Esophagus muscularis mucosa (tissue), 4 donors: ENCODE data around the gene GNG8. TPM values are rescaled to one million over a fixed set of nuclear protein-coding genes. Genes with fewer than 3 reads are reported as not detected.

Source experiments
- DNase-seq: peaks from one replicate; pipeline ENCODE4 v3.0.0-alpha.2; 2017; ENCODE audit errors: extremely low spot score
- H3K27ac ChIP-seq, 4 donors: fragments of 200-600 bp; sonication (generic); replicated peaks in 1 of 4; 1 replicate in 3 of 4; 2 replicates in 1 of 4; pipeline ENCODE4 v1.5.1; 2016 to 2019; ENCODE audit warnings: mild to moderate bottlenecking in 1 of 4
- H3K27me3 ChIP-seq, 4 donors: fragments of 200-600 bp; sonication (generic); one replicate each; pipeline versions ENCODE4 v1.5.1 to v1.6.0; 2016 to 2019
- H3K36me3 ChIP-seq, 4 donors: fragments of 200-600 bp; sonication (generic); one replicate each; pipeline ENCODE4 v1.5.1; 2016 to 2019
- H3K4me1 ChIP-seq, 4 donors: fragments of 200-600 bp; sonication (generic); one replicate each; pipeline ENCODE4 v1.5.1; 2016 to 2019
- H3K4me3 ChIP-seq, 4 donors: fragments of 200-600 bp; sonication (generic); 1 replicate in 2 of 4; 2 replicates in 2 of 4; pipeline ENCODE4 v1.5.1; 2016 to 2019; ENCODE audit warnings: mild to moderate bottlenecking in 4 of 4, moderate library complexity in 1 of 4
- H3K9me3 ChIP-seq, 4 donors: fragments of 200-600 bp; sonication (generic); 1 replicate in 3 of 4; 2 replicates in 1 of 4; pipeline ENCODE4 v1.5.1; 2016 to 2019
- EP300 ChIP-seq: sonication (generic); formaldehyde crosslinking; IDR thresholded peaks from one replicate; pipeline ENCODE4 v1.6.1; 2017; ENCODE audit warnings: antibody characterized with exemption
- POLR2A ChIP-seq: fragments of 450-650 bp; IDR thresholded peaks from one replicate; pipeline ENCODE4 v1.6.1; 2017; ENCODE audit warnings: antibody characterized with exemption, moderate library complexity, mild to moderate bottlenecking, low read depth
- POLR2AphosphoS5 ChIP-seq, 2 donors: sonication (generic); formaldehyde crosslinking; IDR thresholded peaks; one replicate each; pipeline ENCODE4 v1.6.1; 2017; ENCODE audit warnings: antibody characterized with exemption in 2 of 2
- WGBS: methylation state at CpG from one replicate; pipeline ENCODE4 v1.1.5; 2018; 5-methylcytosine and 5-hydroxymethylcytosine counted together
- intact Hi-C: fragments of 100-400 bp; cut with DNase I; formaldehyde crosslinking; loops from one replicate; pipeline ENCODE4 v1.15.1; 2023
- total RNA-seq, 4 donors: library from RNA; depleted of rRNA; stranded (reverse); fragments of >200 nt; gene quantifications; one replicate each; pipeline versions ENCODE4 v1.1.0 to v1.2.1, GENCODE V29; 2016
- TF ChIP-seq, protein P1 (sequence below), 3 experiments: fragments of 200-600 bp in 2 of 3; fragments of 450-650 bp in 1 of 3; sonication (generic) in 2 of 3; IDR thresholded peaks; one replicate each; pipeline ENCODE4 v1.5.1; 2017 to 2019; ENCODE audit warnings: antibody characterized with exemption in 3 of 3, mild to moderate bottlenecking in 2 of 3, moderate library complexity in 1 of 3

The GNG8 gene
- total RNA-seq, 4 donors from 2014 or later: not detected

DNA sequence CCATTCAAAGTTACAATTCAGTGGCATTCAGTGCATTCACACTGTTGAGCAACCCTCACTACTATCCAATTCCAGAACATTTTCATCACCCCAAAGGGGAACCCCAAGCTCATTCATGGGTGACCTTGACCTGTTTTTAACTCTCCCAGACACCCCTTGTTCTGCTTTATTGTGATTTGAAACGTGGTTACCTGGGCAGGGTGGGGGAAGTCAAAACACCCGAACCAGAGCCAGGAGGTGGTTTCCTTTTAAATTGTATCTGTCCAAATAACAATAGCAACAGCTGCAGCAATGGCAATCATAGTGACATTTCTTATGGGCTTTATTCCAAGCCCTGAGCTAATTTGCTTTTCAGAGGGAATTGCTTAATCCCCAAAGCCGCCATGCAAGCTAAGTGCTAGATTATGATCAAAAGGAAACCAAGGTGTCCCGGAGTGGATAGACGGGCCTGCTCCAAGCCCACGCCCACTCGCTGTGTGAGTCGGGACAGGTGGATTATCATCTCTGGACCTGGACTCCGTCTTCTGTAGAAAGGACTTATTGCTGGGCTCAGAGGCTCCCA lies 17.3 kb downstream of the GNG8 start:
- Histone ChIP-seq H3K4me1 (peaks cover 49 to 82% (median 81%) of the 10 kb centered on the region in 4 donors), H3K4me3 (no peak overlapping the region), H3K27me3 (no peaks in the 10 kb centered on the region), H3K36me3 (no peaks in the 10 kb centered on the region), H3K9me3 (no peaks in the 10 kb centered on the region), H3K27ac (peak overlapping the region; percentile 28 to 79 (median 46))
- 30% methylated on average over 9 of the region's 9 CpGs for whole genome bisulfite sequencing
- no peak for DNase-seq
- intact Hi-C loops: no loop called here
- TF ChIP-seq, protein P1, sequence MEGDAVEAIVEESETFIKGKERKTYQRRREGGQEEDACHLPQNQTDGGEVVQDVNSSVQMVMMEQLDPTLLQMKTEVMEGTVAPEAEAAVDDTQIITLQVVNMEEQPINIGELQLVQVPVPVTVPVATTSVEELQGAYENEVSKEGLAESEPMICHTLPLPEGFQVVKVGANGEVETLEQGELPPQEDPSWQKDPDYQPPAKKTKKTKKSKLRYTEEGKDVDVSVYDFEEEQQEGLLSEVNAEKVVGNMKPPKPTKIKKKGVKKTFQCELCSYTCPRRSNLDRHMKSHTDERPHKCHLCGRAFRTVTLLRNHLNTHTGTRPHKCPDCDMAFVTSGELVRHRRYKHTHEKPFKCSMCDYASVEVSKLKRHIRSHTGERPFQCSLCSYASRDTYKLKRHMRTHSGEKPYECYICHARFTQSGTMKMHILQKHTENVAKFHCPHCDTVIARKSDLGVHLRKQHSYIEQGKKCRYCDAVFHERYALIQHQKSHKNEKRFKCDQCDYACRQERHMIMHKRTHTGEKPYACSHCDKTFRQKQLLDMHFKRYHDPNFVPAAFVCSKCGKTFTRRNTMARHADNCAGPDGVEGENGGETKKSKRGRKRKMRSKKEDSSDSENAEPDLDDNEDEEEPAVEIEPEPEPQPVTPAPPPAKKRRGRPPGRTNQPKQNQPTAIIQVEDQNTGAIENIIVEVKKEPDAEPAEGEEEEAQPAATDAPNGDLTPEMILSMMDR (IDR thresholded peaks at IDR 0.05): no peak
- TF ChIP-seq POLR2AphosphoS5 (IDR thresholded peaks at IDR 0.05): peak; percentile 11 to 13
- TF ChIP-seq POLR2A: no peak

DNA sequence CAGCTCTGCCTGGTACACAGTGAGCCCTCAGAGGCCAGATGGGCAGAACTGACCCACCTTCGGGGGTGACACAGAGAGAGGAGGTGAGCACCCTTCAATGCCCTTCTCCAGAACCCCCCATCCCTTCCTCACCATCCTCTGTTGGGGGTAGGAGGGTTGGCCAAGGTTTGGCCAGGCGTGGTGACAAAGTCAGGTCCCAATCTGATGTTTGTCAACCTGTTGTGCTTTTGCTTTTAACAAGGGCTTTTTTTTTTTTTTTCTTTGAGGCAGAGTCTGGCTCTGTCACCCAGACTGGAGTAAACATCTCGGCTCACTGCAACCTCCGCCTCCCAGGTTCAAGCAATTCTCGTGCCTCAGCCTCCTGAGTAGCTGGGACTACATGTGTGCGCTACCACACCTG lies 18.4 kb downstream of the GNG8 start:
- no peak for DNase-seq
- H3K27me3 ChIP-seq: no peaks in the 10 kb centered on the region
- peaks cover 49 to 74% (median 70%) of the 10 kb centered on the region in 4 donors for H3K4me1 ChIP-seq
- WGBS: 76% methylated on average over 6 of the region's 6 CpGs
- H3K4me3 ChIP-seq: no peak overlapping the region
- H3K9me3 ChIP-seq: no peaks in the 10 kb centered on the region
- intact Hi-C loops: no loop called here
- H3K27ac ChIP-seq: peak overlapping the region; percentile 15 to 59 (median 50)
- no peak for TF ChIP-seq POLR2AphosphoS5 (IDR thresholded peaks at IDR 0.05)
- TF ChIP-seq, protein P1 (IDR thresholded peaks at IDR 0.05): no peak
- TF ChIP-seq POLR2A: no peak
- TF ChIP-seq EP300: no peak
- no peaks in the 10 kb centered on the region for H3K36me3 ChIP-seq

DNA sequence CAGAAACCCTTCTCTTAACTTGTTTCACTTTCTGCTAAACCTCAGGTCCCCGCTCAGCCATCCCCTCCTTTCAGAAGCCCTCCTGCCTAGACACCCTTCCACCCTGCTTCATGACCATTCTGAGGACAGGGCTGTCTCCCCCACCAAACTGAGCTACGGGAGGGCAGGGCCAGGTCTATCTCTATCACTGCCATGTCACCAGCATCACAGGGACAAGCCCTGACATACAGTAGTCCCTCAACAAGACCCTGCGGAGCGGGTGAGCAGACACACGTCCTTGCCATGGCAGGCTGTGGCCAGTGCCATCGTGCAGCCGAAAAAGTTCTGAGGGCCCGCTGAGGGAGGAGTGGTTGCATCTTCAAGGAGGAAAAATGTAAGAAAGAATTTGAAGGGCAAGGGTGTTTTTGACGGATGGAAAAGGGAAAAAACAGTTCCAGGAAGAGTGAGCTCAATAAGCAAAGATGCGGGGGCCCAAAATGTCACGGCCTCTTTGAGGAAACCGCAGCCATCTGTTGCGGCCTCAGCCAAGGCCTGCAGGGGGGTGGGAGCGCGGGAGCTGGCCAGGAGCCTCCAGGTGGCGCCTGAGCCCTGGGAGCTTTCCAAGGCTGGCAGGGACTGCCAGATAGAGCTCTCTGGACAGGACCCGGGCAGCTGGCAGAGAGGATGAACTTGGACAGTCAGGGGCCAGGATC lies 19.2 kb downstream of the GNG8 start:
- peak overlapping the region; percentile 15 to 59 (median 50) for H3K27ac ChIP-seq
- 22% methylated on average over 17 of the region's 17 CpGs for WGBS
- no peak for TF ChIP-seq EP300
- TF ChIP-seq, protein P1 (IDR thresholded peaks at IDR 0.05): peak; percentile 28 to 57 (median 38)
- TF ChIP-seq POLR2A: no peak
- TF ChIP-seq POLR2AphosphoS5 (IDR thresholded peaks at IDR 0.05): peak in 1 of 2 donors; percentile 38
- no peak for DNase-seq
- H3K27me3 ChIP-seq: no peaks in the 10 kb centered on the region
- H3K4me1 ChIP-seq: peaks cover 49 to 66% (median 62%) of the 10 kb centered on the region in 4 donors
- intact Hi-C loops: no loop called here
- H3K36me3 ChIP-seq: no peaks in the 10 kb centered on the region
- H3K4me3 ChIP-seq: no peak overlapping the region
- no peaks in the 10 kb centered on the region for H3K9me3 ChIP-seq

DNA sequence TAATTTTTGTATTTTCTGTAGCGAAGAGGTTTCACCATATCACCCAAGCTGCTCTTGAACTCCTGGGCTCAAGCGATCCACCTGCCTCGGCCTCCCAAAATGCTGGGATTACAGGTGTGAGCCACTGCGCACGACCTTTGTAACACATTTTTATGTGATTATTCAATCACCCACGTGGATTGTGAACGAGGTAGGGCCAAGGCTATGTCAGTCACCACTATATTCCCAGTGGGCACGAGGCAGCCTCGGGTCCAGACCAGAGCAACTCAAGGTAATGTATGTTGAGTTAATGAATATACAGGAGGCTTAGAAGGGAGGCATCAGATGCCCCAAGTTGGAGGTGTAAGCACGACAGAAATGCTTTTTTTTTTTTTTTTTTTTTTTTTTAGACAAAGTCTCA lies 20.0 kb downstream of the GNG8 start:
- TF ChIP-seq, protein P1 (IDR thresholded peaks at IDR 0.05): no peak
- TF ChIP-seq EP300: no peak
- TF ChIP-seq POLR2AphosphoS5 (IDR thresholded peaks at IDR 0.05): no peak
- no peak for TF ChIP-seq POLR2A
- intact Hi-C loops: no loop called here
- H3K9me3 ChIP-seq: no peaks in the 10 kb centered on the region
- no peak overlapping the region for H3K27ac ChIP-seq
- H3K4me1 ChIP-seq: peaks cover 41 to 58% (median 54%) of the 10 kb centered on the region in 4 donors
- peaks cover 0 to 2% (median 0%) of the 10 kb centered on the region in 4 donors for H3K36me3 ChIP-seq
- no peaks in the 10 kb centered on the region for H3K27me3 ChIP-seq
- WGBS: 86% methylated on average over 10 of the region's 10 CpGs
- H3K4me3 ChIP-seq: no peak overlapping the region
- no peak for DNase-seq
